GM18951 (cell line): Measurements from ENCODE around the gene OR9A4.

Experiments
- POLR2A ChIP-seq: IDR thresholded peaks from 4 replicates; pipeline ENCODE4 v1.6.1; 2011; ENCODE audit warnings: mild to moderate bottlenecking; ENCODE audit not compliant: insufficient read length, insufficient read depth; ENCODE audit errors: extremely low read depth
- in situ Hi-C: fragments of 300-500 bp; cut with MboI; formaldehyde crosslinking; loops from one replicate; pipeline ENCODE4 v1.12.0; 2022; ENCODE audit warnings: low sequenced_read_pairs, mixed read lengths, inconsistent platforms; ENCODE audit not compliant: unreplicated experiment

OR9A4 gene

GRCh38 chr7:141952461-141952860 is 36.3 kb downstream of the OR9A4 start:
- in situ Hi-C loops: no loop called here
- no peak for TF ChIP-seq POLR2A

- no peak for TF ChIP-seq POLR2A
- in situ Hi-C loops: no loop called here
Measured at GRCh38 chr7:141954334-141954733, 38.1 kb downstream of the OR9A4 start.

GRCh38 chr7:141956084-141956483 is 39.9 kb downstream of the OR9A4 start:
- no peak for TF ChIP-seq POLR2A
- in situ Hi-C loops: no loop called here

GRCh38 chr7:141960687-141961422 is 44.7 kb downstream of the OR9A4 start:
- TF ChIP-seq POLR2A: no peak
- in situ Hi-C loops: no loop called here
